Endothelial cell of hepatic sinusoid (primary cell): ENCODE data around the gene TPCN2.

Experiments
- in situ Hi-C: cut with HindIII; loops from 2 replicates; pipeline ENCODE4 v1.10.0; 2017; ENCODE audit warnings: low sequenced_read_pairs

The TPCN2 gene

DNA sequence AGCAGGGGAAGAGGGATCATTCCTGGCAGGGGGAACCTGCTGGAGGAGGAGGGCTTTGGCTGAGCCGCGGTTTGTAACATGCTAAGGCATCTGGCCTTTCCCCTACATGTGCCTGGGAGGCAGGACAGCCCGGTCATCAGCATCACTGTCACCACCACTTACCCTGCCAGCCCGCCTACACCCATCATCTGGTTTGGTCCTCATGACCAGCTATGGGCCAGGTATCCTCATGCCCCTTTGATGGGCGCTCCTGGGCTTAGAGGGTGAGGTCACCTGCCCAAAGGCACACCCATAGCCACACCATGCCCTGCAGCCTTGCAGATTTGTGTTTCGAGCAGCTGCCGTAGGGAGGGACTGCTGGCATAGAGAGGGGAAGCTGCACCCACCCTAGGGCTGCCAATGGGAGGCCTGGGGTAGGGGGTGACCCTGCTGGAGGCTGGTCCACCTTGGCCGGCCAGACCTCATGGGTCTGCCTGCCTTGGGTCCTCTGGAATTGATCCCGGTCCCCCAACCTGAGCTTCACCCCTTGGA lies 38.3 kb upstream of the TPCN2 start:
- in situ Hi-C loops = no loop called here

DNA sequence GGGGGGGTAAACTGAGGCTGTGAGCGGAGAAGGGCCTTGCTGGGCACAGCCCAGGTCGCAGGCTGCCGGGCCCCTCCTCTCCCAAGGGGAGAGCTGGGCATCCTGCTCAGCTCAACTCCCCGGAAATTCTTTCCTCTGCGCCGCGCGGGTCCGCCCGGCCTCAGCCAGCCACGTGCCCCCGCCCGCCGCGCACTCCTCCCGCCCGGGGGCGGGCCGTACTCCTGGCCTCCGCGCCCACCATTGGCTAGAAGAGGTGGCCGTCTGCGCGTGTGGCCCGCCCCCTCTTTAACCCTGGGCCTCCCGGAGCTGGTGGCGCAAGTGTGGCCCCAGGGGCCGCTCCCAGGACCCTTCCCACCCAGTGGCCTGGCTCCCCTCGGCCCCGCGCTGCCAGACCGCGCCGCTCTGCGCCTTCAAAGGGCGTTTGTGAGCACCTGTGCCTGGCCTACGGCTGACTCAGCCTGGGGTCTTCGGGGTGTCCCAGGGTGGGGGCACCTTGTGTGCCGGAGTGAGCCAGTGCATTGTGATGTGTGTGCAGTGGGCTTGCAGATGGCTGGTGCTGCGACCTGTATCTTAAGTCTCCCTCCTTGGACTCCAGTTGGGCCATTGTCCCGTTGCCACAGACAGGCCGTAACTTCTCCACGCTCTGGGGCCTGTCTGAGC lies 37.6 kb upstream of the TPCN2 start:
- in situ Hi-C loops = no loop called here

DNA sequence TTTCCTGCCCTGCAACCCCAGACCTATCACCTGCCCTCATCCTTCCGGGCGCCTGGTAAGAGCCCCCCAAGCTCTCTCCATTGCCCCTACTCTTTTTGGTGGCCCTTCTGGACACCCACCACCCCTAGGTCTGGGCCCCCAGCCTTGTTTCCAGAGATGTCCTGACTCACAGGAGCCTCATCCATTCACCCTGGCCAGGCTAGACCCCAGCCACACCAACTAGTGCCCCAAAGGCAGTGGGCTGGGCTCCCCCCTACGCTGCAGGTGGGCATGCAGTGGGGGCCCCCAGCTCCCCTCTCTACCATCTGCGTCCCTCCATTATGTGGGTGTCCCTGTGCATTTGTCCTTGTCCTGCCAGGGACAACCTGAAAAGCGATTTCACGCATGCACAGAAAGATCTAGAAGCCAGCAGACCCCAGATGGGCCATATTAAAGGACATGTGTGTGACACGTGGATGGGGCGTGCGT lies 37.1 kb upstream of the TPCN2 start:
- in situ Hi-C loops = no loop called here

DNA sequence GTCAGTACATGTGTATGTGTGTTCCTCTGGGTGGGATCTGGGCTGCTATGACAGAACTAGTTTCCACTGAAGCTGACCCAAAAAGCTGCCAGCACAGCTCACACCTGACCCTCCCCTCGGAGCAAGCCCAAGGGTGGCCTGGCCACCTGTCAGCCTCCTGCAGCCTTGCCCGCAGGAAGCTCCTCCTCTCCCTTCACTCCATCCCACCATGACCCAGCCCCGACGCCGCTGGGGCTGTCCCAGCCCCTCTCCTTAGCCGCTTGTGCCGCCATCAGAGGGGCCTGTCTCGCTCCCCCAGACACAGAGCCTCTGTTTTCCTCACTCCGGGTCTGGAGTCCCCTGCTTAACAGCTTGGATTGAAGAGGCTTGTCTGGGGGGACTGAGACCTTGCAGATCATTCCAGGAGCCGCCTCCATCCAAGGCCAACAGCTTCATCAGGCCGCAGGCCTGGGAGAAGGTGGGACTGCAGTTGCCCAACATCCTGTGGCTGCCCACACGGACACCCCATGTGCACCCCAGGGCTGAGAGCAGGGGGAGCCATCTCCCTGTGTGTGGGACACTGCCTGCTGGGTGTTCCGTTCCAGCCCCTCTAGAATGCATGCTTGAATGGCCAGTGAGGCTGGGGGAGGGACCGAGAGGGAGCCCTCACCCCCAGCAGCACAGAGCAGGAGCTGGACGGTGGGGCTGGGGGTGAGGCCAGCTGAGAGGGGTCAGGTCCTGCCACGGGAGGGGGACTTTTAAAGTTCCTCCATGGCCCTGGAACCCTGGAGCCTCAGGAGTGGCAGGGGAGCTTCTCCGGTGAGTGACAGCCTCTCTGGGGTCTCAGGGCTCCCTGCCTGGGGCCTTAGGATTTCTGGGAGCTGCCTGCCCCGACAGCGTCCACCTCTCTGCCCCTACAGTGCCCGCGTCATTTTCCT lies 36.4 kb upstream of the TPCN2 start:
- in situ Hi-C loops = no loop called here

DNA sequence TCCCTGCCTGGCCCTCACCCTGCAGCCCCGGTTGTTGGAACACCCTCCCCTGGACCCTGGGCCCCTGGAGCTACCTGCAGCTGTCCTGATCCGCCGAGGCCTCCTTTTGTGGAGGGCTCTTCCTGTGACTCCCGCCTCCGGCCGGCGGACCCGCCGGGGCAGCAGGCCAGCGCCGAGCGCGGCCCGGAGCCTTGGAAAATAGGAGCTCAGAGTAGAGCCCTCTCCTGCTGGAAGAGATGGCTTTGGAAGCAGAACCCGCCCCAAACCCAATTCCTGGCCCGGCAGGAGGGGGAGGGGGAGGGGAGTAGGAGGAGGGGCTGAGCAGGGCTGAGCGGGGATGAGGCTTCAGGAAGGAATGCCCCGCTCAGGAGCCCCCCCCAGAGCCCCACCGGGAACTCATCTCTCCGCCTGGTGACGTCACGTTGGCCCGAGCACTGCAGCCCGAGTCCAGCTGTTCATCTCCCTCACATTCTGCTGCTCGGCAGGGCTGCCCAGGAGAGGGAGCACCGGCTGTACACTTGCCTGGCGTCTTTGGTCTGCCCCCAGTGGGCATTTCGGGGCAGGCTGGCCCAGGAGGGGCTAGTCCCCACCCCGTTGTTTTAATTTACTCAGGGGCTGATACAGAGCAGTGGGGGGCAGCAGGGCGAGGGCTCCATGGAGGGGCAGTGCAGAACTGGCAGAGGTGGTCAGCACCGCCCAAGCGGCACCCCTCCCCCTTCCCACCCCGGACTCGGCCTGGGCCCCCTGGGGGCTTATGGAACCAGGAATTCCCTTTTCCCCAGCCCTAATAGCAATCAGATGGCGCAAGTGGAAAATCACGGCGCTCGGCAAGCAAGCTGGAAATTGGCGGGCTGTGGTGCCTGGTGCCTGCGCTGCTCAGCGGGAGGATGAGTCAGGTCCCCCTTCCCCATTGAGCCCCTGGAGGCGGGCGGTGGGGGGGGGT lies 35.5 kb upstream of the TPCN2 start, which contains the start of gene MRGPRF:
MRGPRF (minus strand) TSS at position 238 of the 943 bp plus-strand sequence. CDS start 3,345 bp downstream, outside the sequence.
- in situ Hi-C loops = no loop called here

DNA sequence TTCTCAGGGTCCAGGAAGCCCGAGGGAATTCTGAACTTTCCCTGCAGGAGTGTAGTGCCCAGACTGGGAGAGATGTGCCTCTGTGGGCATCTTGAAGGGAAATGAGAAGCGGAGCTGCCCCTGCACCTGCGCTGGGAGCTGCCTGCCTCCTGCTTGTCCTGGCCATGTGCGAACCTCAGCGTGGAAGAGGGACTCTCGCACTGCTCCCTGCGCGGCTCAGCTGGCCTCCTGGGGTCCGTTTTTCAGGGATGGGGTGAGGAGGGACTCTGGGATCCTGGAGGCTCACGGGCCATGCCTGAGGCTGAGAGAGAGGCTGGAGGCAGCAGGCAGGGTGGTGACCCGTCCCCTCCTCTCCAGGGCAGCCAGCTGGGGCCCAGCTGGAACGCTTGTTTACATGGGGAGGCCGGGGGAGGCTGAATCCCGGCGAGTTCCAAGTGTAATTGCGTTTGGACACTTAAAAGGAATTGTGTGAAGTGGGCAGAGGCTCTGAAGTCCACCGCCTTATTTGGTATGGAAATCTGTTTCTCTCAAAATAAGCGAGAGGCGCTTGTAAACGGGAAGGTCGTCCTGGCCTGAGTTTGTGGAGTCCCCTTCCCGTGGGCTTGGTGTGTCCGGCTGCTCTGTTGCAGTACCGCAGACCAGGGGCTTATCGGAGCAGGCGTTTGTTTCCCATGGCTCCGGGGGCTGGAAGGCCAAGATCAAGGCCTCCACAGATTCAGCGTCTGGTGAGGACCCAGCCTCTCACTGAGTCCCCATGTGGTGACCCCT lies 34.5 kb upstream of the TPCN2 start:
- in situ Hi-C loops = no loop called here

DNA sequence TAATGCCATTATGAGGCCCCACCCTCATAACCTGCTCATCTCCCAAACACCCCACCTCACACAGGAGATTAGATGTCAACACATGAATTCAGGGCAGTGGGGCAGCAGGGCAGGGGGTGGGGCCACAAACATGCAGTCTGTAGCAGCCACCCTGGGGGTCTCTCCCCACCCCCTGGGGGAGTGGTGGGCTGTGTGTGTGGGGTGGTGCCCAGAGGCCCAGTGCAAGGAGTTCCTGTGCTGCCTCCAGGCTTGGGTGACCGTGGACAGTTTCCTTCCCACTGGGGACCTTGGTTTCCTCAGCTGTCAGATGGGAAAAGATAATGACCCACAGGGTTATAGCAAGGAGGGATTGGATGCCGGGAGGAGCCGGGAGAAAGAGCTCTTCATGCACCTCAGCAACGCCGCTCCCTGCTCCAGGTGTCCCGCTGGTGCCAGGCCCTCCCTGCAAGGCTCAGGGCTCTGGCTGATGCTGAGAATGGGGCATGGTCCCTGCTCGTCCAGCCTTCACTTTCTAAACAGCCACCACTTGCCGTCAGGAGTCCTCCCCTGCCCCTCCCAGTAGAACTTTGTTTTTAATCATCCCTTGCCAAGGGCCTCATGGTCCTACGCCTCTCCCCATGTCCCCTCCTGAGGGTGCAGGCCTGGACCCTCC lies 33.7 kb upstream of the TPCN2 start:
- in situ Hi-C loops = no loop called here

DNA sequence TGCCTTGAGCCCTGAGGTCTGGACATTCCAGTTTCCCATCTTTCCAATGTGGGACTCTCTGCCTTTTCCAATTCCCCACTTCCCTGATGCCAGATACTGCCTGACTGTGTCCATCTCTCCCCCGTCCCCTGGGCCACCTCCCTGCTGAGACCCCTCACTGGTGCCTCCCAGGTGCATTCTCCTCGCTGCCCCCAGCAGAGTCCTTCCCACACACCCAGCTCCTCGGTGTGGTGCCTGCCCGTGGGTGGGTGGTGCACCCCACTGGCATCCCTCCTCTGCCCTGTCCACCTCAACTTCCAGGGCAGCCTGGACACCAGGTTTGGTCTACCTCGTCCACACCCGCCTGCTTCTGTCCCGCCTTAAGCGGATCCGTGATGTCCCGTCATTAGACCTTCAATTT lies 30.8 kb upstream of the TPCN2 start:
- in situ Hi-C loops = no loop called here

DNA sequence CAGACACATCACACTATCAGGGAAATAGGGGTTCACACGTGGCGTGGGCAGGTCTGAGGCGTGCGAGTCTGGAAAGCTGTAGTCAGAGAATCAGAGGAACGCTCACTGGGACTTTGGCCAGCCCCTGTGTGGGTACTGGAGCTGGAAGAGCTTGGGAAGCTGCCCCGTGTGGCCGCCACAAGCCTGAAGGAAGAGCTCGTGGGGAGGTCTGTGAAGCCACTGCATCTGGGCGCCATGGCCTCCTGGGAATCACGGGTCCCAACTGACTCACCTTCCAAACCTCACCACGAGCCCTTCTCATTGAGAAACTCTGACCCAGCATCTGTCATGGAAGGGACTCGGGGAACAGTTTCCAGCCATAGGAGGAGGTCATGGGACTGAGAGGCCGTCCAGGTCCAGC lies 29.8 kb upstream of the TPCN2 start:
- in situ Hi-C loops = no loop called here

DNA sequence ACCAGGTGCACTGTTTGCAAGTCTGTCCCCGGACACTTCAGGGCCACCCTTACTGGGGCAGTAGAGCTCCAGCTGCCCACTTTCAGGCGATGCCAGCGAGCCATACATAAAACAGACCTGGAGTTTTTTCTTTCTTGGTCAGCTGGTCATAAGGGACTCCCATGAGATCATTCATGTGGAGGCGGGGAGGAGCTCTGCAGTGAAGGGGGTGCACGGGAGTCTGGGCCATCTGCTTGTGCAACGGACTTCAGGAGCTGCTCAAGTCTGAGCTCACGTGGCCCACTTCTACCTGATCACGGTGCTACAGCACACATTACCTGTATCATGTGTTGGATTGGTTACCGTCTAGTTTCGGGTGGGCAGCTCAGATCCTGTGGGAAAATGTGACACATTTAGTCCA lies 26.5 kb upstream of the TPCN2 start:
- in situ Hi-C loops = no loop called here

DNA sequence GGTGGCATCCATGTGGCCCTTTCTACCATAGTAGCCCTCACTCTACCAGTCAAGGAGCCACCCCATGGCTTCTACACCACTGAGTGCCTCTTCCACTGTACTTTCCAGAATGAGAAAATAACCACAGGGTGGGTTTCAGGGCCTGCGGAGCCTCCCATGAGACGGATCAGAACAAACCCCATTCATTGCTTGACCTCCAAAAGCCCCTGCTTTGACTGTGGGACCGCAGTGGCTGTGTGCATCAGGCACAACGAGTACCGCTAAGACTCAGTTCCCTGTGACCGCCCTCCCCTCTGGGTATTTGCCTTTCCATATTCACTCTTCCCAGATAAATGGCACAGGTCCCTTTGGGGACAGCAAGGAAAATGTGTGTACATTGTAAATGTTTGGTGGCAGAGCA lies 24.2 kb upstream of the TPCN2 start:
- in situ Hi-C loops = no loop called here

DNA sequence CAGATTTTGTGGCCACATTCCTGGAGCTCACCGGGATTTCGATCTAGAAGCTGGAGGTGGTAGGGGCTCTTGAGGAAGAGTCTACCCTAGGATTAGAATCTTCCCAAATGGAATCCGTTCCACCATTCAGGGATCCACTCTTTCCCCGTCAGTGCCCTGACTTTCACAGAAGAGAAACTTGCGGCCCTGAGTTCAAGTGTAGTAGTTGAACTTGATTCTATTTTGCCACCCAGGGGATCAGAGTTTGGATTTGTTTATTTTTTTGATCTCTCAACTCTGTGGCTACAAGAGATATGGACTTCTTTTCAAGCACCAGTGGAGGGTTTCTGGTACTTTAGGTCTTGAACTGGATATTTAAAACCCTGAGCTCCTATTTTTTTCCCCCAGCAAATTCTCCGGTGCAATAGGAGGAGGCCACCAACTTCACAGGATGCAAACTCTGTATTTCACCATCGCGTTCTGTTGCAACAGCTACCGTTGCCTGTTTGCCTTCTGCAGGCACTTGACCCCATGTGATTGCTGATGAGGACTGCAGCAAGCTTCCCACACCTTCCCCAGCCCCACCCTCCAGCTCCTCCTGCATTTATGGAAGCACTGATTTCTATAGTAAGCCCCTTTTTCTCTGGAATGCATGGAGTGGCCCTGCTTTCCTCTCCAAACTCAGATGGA lies 20.9 kb upstream of the TPCN2 start:
- in situ Hi-C loops = no loop called here

DNA sequence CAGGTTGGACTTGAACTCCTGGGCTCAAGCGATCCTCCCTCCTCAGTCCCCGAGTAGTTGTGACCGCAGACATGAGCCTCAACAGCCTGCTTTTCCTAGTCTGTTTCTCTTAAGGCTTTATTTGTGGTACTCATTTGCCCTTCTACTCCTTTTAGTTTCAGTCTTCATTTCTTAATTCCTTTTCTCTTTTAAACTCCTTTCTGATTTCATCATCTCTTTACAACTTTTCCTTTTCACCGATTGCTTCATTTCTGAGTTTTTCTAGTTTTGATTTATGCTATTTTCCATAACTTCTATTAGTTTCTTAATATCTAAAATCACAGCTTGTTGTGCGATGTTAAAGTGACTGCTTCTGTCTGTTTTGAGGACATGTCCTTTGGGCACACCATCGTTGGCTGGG lies 18.4 kb upstream of the TPCN2 start:
- in situ Hi-C loops = loop anchor here (5.0 kb wide), 1 partner anchor 33 kb away; no protein-coding TSS in a partner anchor

DNA sequence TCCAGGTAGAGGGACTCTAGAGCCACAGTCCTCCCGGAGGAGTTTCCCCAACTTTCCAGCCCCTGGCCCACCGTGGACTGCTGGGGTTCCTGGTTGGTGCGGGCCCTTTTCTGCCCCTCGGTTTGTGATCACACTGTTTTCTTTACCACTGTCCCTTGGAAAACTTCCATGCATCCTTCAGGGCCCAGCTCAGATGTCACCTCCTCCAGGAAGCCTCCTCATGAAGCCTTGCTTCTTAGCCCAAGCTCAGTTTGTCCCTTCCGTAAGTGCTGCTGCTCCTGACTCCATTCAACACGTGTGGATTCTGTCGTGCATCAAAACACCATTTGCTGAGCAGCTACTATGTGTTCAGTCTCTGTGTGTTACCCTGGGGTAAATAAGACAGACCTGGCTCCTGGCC lies 15.9 kb upstream of the TPCN2 start:
- in situ Hi-C loops = loop anchor here (5.0 kb wide), 1 partner anchor 36 kb away; no protein-coding TSS in a partner anchor

DNA sequence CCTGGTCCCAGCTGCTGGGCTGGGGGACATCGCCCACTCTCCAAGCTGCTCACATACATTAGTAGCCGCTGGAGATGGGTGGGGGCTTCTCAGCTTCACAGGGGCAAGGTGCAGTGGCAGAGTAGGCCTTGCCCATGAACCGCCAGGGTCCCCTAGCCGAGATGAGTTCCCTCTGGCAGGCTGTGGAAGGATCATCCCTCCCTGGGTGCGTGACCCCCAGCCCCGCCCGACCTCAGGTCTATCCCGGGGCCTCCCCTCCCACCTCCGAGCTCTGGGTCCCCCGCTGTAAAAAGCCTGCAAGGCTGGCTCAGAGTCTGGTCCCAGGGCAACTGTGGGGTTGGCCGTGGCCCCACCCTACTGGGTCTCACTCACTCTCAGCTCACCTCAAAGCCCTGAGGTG lies 15.3 kb upstream of the TPCN2 start:
- in situ Hi-C loops = loop anchor here (5.0 kb wide), 1 partner anchor 36 kb away; no protein-coding TSS in a partner anchor

DNA sequence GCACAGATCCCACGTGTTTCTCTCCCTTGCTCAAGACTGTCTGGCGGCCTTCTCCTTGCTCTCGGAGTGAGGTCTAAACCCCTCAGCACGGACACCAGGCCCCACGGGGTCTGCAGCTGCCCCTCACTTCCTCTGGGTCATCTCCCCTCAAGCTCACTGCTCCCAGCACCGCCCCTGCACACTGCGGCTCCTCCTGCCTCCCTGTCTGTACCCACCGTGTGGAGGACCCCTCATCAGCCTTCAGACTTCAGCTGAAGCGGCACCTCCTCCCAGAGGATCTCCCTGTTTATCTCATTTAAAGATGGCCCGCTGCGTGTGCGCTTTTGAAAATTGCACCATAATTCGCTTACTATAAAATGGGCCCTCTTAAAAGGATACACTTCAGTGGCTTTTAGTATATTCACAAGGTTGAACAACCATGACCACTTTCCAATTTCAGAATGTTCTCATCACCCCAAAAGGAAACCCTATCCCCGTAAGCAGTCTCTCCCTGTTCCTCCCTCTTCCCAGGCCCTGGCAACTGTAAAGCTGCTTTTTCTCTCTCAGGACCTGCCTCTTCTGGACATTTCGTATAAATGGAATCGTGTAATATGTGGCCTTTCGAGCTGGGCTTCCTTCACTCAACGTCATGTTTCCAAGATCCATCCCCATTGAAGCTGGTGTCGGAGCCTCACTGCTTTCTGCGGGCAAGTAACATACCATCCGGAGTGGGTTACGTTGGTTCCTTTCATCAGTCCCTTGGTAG lies 14.4 kb upstream of the TPCN2 start:
- in situ Hi-C loops = loop anchor here (5.0 kb wide), 1 partner anchor 37 kb away; no protein-coding TSS in a partner anchor

DNA sequence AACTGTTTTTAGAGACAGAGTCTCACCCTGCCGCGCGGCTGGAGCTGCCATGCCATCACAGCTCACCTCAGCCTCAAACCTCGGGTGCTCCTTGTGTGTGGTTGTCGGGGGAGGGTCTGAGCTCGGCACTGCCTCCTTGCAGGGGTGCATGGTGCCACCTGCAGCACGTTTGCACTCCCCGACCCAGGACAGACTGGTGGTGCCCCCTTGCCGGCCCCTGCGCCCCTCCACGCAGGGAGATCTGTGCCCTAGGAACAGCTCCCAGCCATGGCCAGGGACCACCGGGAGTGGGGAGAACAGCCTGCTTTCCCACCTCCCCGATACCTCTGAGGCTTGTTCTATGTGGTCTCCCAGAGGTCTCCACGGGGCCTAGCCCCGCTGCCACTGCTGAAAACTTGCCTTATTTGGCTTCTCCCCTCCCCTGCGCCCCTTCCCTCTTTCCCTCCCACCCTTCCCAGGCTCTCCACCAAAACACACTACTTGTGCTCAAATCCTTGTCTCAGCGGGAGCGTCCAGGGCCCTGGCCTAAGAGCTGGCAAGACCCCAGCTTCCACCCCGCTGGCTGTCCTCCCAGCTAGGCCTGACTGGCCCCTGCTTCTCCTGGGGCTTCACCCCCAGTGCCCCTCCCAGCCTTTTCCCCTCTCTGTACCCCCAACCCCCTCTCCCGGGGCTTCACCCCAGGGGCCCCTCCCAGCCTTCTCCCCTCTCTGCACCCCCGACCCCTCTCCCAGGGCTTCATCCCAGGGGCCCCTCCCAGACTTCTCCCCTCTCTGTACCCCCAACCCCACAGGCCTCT lies 13.4 kb upstream of the TPCN2 start:
- in situ Hi-C loops = no loop called here
